Uterus (tissue), 4 donors: ENCODE results near the gene SLC4A7. TPM values are rescaled to one million over a fixed set of nuclear protein-coding genes. Genes with fewer than 3 reads are reported as not detected.

ENCODE experiments used
- DNase-seq, 2 donors: peaks; one replicate each; pipeline ENCODE4 v3.0.0-alpha.2; 2019 to 2020
- H3K27ac ChIP-seq, 2 donors: fragments of 200-600 bp; sonication (generic); 1 replicate in 1 of 2; 2 replicates in 1 of 2; pipeline ENCODE4 v1.5.1; 2016 to 2018
- H3K27me3 ChIP-seq, 2 donors: fragments of 200-600 bp; sonication (generic); one replicate each; pipeline ENCODE4 v1.5.1; 2018 to 2019; ENCODE audit warnings: control low read depth in 1 of 2
- H3K36me3 ChIP-seq, 2 donors: fragments of 200-600 bp; sonication (generic); one replicate each; pipeline ENCODE4 v1.5.1; 2019; ENCODE audit warnings: control low read depth in 1 of 2
- H3K4me1 ChIP-seq, 2 donors: fragments of 200-600 bp; sonication (generic); one replicate each; pipeline ENCODE4 v1.5.1; 2018 to 2019; ENCODE audit warnings: control low read depth in 1 of 2
- H3K4me3 ChIP-seq, 2 donors: fragments of 200-600 bp; sonication (generic); 1 replicate in 1 of 2; 2 replicates in 1 of 2; pipeline ENCODE4 v1.5.1; 2018 to 2019; ENCODE audit warnings: mild to moderate bottlenecking in 1 of 2
- H3K9me3 ChIP-seq, 2 donors: fragments of 200-600 bp; sonication (generic); one replicate each; pipeline ENCODE4 v1.5.1; 2019; ENCODE audit warnings: control low read depth in 1 of 2
- CTCF ChIP-seq, 4 experiments: fragments of 200-600 bp in 2 of 4; fragments of 450-650 bp in 2 of 4; sonication (generic) in 2 of 4; IDR thresholded peaks; one replicate each; pipeline ENCODE4 v1.5.1; 2016 to 2019; ENCODE audit warnings: antibody characterized with exemption in 4 of 4, mild to moderate bottlenecking in 2 of 4, moderate library complexity in 1 of 4
- POLR2A ChIP-seq, 2 donors: fragments of 450-650 bp; IDR thresholded peaks; one replicate each; pipeline ENCODE4 v1.6.1; 2016; ENCODE audit warnings: antibody characterized with exemption in 2 of 2, mild to moderate bottlenecking in 1 of 2, moderate library complexity in 1 of 2
- intact Hi-C: fragments of 100-400 bp; cut with DNase I; formaldehyde crosslinking; loops from one replicate; pipeline ENCODE4 v1.15.1; 2023; ENCODE audit warnings: low total_unique reads
- total RNA-seq, 4 donors: library from RNA; depleted of rRNA in 3 of 4; stranded (reverse); fragments of >200 nt in 3 of 4; gene quantifications; one replicate each; pipeline versions ENCODE4 v1.1.0 to v1.2.4, GENCODE V29; 2014 to 2023
- donor health status: DM: yes; HTN: yes; CAD: no.

SLC4A7 gene
- total RNA-seq, 4 donors from 2014 or later = 20.0 to 83.5 (median 37.2) TPM

GRCh38 chr3:27352047-27352446 lies 132.1 kb downstream of the SLC4A7 start:
- no peak for DNase-seq
- H3K9me3 ChIP-seq = no peaks in the 10 kb centered on the region
- no peaks in the 10 kb centered on the region for H3K4me1 ChIP-seq
- no peaks in the 10 kb centered on the region for H3K27me3 ChIP-seq
- no peaks in the 10 kb centered on the region for H3K36me3 ChIP-seq
- intact Hi-C loops = no loop called here
- TF ChIP-seq POLR2A (IDR thresholded peaks at IDR 0.05) (no peak), CTCF (IDR thresholded peaks at IDR 0.05) (no peak)
- no peak overlapping the region for H3K27ac ChIP-seq
- H3K4me3 ChIP-seq = no peak overlapping the region

GRCh38 chr3:27349832-27350231 lies 134.4 kb downstream of the SLC4A7 start:
- Histone ChIP-seq H3K4me3 (no peak overlapping the region), H3K4me1 (no peaks in the 10 kb centered on the region), H3K9me3 (no peaks in the 10 kb centered on the region), H3K36me3 (no peaks in the 10 kb centered on the region), H3K27me3 (no peaks in the 10 kb centered on the region), H3K27ac (no peak overlapping the region)
- intact Hi-C loops = no loop called here
- no peak for TF ChIP-seq CTCF (IDR thresholded peaks at IDR 0.05)
- no peak for TF ChIP-seq POLR2A (IDR thresholded peaks at IDR 0.05)
- DNase-seq = no peak

GRCh38 chr3:27345959-27346865 lies 138.0 kb downstream of the SLC4A7 start:
- no peaks in the 10 kb centered on the region for H3K36me3 ChIP-seq
- intact Hi-C loops = no loop called here
- TF ChIP-seq CTCF (IDR thresholded peaks at IDR 0.05) (no peak), POLR2A (IDR thresholded peaks at IDR 0.05) (no peak)

GRCh38 chr3:27345493-27345892 lies 138.7 kb downstream of the SLC4A7 start:
- intact Hi-C loops = no loop called here
- Histone ChIP-seq H3K27me3 (no peaks in the 10 kb centered on the region), H3K4me3 (no peak overlapping the region), H3K27ac (no peak overlapping the region), H3K36me3 (no peaks in the 10 kb centered on the region), H3K4me1 (no peaks in the 10 kb centered on the region), H3K9me3 (no peaks in the 10 kb centered on the region)
- DNase-seq = no peak
- TF ChIP-seq CTCF (IDR thresholded peaks at IDR 0.05) = no peak
- TF ChIP-seq POLR2A (IDR thresholded peaks at IDR 0.05) = no peak

More at GRCh38 chr3:27345959-27346865, 138.0 kb downstream of the SLC4A7 start:
- Histone ChIP-seq H3K9me3 (no peaks in the 10 kb centered on the region), H3K4me3 (no peak overlapping the region), H3K27me3 (no peaks in the 10 kb centered on the region), H3K4me1 (no peaks in the 10 kb centered on the region), H3K27ac (no peak overlapping the region)
- DNase-seq = no peak

- Histone ChIP-seq H3K4me1 (no peaks in the 10 kb centered on the region), H3K36me3 (no peaks in the 10 kb centered on the region), H3K4me3 (no peak overlapping the region), H3K9me3 (no peaks in the 10 kb centered on the region), H3K27ac (no peak overlapping the region), H3K27me3 (no peaks in the 10 kb centered on the region)
- TF ChIP-seq POLR2A (IDR thresholded peaks at IDR 0.05) = no peak
- no peak for TF ChIP-seq CTCF (IDR thresholded peaks at IDR 0.05)
- no peak for DNase-seq
- intact Hi-C loops = no loop called here
These were observed 139.1 kb downstream of the SLC4A7 start for GRCh38 chr3:27345045-27345444.
